ENCODE data around the gene ZGLP1.

The ZGLP1 gene

GRCh38 chr19:10317045-10317856 lies 7.6 kb upstream of the ZGLP1 start:
- no peaks in the 10 kb centered on the region for H3K9me3 ChIP-seq (ENCODE audit: severe bottlenecking)
- peaks cover 66% of the 10 kb centered on the region for H3K36me3 ChIP-seq
- DNase-seq: no peak
- no peaks in the 10 kb centered on the region for H3K27me3 ChIP-seq (ENCODE audit: insufficient read depth, low read depth, severe bottlenecking)
- no peak overlapping the region; the same call in 1 of the 2 replicates for H3K27ac ChIP-seq
- TF ChIP-seq, protein P1, sequence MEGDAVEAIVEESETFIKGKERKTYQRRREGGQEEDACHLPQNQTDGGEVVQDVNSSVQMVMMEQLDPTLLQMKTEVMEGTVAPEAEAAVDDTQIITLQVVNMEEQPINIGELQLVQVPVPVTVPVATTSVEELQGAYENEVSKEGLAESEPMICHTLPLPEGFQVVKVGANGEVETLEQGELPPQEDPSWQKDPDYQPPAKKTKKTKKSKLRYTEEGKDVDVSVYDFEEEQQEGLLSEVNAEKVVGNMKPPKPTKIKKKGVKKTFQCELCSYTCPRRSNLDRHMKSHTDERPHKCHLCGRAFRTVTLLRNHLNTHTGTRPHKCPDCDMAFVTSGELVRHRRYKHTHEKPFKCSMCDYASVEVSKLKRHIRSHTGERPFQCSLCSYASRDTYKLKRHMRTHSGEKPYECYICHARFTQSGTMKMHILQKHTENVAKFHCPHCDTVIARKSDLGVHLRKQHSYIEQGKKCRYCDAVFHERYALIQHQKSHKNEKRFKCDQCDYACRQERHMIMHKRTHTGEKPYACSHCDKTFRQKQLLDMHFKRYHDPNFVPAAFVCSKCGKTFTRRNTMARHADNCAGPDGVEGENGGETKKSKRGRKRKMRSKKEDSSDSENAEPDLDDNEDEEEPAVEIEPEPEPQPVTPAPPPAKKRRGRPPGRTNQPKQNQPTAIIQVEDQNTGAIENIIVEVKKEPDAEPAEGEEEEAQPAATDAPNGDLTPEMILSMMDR (IDR thresholded peaks at IDR 0.05; ENCODE audit: low read depth, low read length): no peak
- no peak overlapping the region for H3K4me3 ChIP-seq (ENCODE audit: low read depth, low read length)

DNA sequence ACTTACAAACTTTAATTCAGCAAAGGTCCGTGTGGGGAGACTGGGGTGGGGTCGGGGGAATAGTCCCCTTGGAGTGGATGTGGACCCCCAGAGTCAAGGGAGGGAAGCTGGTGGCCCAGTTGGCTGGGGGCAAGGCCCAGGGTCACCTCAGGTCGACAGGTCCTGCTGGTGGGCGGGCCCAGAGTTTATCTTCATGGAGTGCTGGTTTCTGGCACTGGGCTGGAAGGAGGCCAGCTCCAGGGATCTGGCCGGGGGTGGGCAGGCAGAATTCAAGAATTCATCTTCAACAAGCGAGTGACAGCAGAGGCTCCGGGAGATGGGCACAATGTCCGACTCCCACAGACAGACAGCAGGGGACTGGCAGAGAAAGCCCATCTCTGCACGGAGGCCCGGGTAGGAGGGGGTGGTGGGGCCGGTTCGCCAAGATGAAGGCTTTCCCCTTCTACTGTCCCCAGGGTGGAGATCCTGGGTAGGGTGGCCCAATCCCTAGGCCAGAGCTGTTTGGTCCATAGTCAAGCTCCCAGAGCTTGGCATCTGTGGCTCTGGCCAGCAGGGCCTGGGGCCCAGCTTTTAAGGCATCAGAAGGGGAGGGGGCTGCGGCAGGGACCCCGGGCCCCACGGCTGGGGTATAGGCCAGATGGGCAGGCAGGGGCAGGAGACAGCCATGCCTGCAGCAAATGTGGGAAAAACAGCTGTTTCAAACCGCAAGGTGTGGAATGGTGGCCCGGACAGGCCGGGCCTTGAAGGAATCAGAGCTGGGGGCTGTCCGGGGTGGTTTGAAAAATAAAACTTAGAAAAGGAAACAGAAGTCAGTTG lies 6.8 kb upstream of the ZGLP1 start:
- Histone ChIP-seq H3K9me3 (ENCODE audit: severe bottlenecking) (no peaks in the 10 kb centered on the region), H3K27ac (peak overlapping the region; percentile 71), H3K36me3 (peaks cover 58% of the 10 kb centered on the region), H3K27me3 (ENCODE audit: insufficient read depth, low read depth, severe bottlenecking) (no peaks in the 10 kb centered on the region), H3K4me3 (ENCODE audit: low read depth, low read length) (peak overlapping the region; percentile 86; the same call in 1 of the 2 replicates)
- TF ChIP-seq, protein P1 (IDR thresholded peaks at IDR 0.05; ENCODE audit: low read depth, low read length): no peak
- peak; percentile 41 for DNase-seq

DNA sequence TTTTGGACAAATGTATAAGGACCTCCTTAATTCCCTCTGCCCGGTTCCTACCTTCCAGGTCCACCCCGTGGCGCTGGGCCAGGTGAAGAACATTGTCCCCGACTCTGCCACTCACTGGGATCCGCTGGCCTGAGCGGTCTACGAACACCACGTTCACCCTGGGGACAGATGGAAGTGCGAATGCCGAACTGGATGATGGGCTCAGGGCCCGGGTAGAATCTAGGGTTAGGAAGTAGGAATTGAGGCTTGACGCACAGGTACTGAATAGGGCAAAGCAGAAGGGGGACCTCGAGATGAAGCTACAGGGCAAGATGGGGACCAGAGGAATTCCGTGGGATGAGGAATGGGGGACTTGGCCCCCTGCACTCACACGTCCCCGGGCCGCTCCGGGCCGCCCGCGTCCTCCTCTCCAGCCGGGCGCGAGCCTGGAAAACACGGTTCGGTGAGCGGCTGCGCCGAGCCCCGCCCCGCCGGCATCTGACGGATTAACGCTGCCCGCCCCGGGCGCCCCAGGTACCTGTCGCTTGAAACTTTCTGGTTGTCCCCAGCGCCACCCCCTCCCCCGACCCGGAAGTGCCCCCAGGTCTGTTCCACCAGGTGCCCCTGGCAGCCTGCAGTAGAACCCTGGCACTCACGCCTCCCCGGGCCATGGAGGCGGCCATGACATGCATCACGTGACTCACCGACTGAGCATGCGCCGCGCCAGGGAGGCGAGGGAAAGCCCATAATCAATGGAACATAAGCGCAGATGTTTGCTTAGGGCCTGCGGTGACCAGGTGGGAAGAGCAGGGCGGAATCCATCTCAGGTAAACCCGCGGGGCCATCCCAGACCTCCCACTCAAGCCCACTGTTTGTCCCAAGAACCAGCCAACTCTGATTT lies 6.0 kb upstream of the ZGLP1 start, which contains the start of gene FDX2:
FDX2 (minus strand) TSS at position 681 of the 880 bp plus-strand sequence; CDS start at position 662, 19 bp downstream.
- H3K27ac ChIP-seq: peak within 1 kb of the TSS; percentile 71
- TF ChIP-seq, protein P1 (IDR thresholded peaks at IDR 0.05; ENCODE audit: low read depth, low read length): no peak
- peak; percentile 94 for DNase-seq
- peaks cover 49% of the 10 kb centered on the region for H3K36me3 ChIP-seq
- no peaks in the 10 kb centered on the region for H3K27me3 ChIP-seq (ENCODE audit: insufficient read depth, low read depth, severe bottlenecking)
- no peaks in the 10 kb centered on the region for H3K9me3 ChIP-seq (ENCODE audit: severe bottlenecking)
- peak within 1 kb of the TSS; percentile 86 for H3K4me3 ChIP-seq (ENCODE audit: low read depth, low read length)

DNA sequence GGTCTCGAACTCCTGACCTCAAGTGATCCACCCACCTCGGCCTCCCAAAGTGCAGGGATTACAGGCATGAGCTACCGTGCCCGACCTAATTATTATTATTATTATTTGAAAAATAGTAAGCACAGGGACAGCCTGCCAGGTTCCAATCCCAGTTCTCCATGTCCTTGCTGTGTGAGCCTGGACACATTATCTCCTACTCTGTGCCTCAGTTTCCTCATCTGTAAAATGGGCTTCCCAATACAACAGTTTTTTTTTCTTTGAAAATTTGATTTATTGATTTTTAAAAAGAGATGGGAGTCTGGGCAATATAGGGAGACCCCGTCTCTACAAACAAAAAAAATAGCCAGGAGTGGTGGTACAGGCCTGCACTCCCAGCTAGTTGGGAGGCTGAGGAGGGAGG lies 3.3 kb downstream of the ZGLP1 start:
- Histone ChIP-seq H3K27ac (no peak overlapping the region; the same call in 1 of the 2 replicates), H3K36me3 (peaks cover 12% of the 10 kb centered on the region), H3K27me3 (ENCODE audit: insufficient read depth, low read depth, severe bottlenecking) (no peaks in the 10 kb centered on the region), H3K9me3 (ENCODE audit: severe bottlenecking) (no peaks in the 10 kb centered on the region), H3K4me3 (ENCODE audit: low read depth, low read length) (no peak overlapping the region)
- DNase-seq: no peak
- TF ChIP-seq, protein P1 (IDR thresholded peaks at IDR 0.05; ENCODE audit: low read depth, low read length): no peak

GRCh38 chr19:10305139-10305806 lies 4.3 kb downstream of the ZGLP1 start:
- peak; percentile 88 for DNase-seq
- Histone ChIP-seq H3K27me3 (ENCODE audit: insufficient read depth, low read depth, severe bottlenecking) (no peaks in the 10 kb centered on the region), H3K4me3 (ENCODE audit: low read depth, low read length) (no peak overlapping the region), H3K27ac (peak overlapping the region; percentile 76), H3K9me3 (ENCODE audit: severe bottlenecking) (no peaks in the 10 kb centered on the region), H3K36me3 (peaks cover 12% of the 10 kb centered on the region)
- TF ChIP-seq, protein P1 (IDR thresholded peaks at IDR 0.05; ENCODE audit: low read depth, low read length): no peak
